Urinary bladder (tissue), 4 donors: ENCODE results near the gene UHRF1. TPM values are rescaled to one million over a fixed set of nuclear protein-coding genes. Genes with fewer than 3 reads are reported as not detected.
"Not testable (repeated sequence)": the region's sequence is repeated elsewhere in the genome, so short reads cannot be mapped to it uniquely, and the experiment has no call there.

Experiments used
- DNase-seq: peaks from one replicate; pipeline ENCODE4 v3.0.0-alpha.2; 2015; ENCODE audit errors: extremely low spot score
- H3K27ac ChIP-seq: one replicate; pipeline ENCODE4 v1.5.1; 2013; ENCODE audit warnings: low read depth, mild to moderate bottlenecking, moderate library complexity
- H3K36me3 ChIP-seq: one replicate; pipeline ENCODE4 v1.6.1; 2013; ENCODE audit warnings: mild to moderate bottlenecking, moderate library complexity; ENCODE audit not compliant: insufficient read depth
- H3K4me1 ChIP-seq: one replicate; pipeline ENCODE4 v1.6.1; 2013; ENCODE audit warnings: mild to moderate bottlenecking, moderate library complexity; ENCODE audit not compliant: insufficient read depth
- H3K4me3 ChIP-seq: one replicate; pipeline ENCODE4 v1.5.1; 2013; ENCODE audit warnings: low read depth, low read length
- WGBS: extraction: QIAGEN DNeasy Blood & Tissue Kit; methylation state at CpG from one replicate; pipeline ENCODE4 v1.1.7; 2013; 5-methylcytosine and 5-hydroxymethylcytosine counted together
- polyA plus RNA-seq: library from polyadenylated mRNA; stranded (reverse); fragments of 200-250 nt; gene quantifications from one replicate; pipeline ENCODE4 v1.2.3, GENCODE V29; 2013
- total RNA-seq: library from RNA; depleted of rRNA; stranded (reverse); fragments of >200 nt; gene quantifications from one replicate; pipeline ENCODE4 v1.2.3, GENCODE V29; 2014
- donor health status: healthy with polysubstance abuse.
- donor health status: healthy.

Gene UHRF1
- total and polyA plus RNA-seq, 2 donors = 0.57 to 8.5 TPM

DNA sequence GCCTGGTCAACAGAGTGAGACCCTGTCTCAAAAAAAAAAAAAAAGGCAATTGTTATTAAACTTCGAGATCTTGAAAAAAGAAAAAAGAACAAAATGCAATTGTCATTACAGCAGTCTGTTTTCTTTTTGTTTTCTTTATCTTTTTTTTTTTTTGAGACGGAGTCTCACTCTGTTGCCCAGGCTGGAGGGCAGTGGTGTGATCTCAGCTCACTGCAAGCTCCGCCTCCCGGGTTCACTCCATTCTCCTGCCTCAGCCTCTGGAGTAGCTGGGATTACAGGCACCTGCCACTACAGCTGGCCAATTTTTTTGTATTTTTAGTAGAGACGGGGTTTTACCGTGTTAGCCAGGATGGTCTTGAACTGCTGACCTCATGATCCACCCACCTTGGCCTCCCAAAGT, 26.4 kb upstream of the UHRF1 start:
- WGBS = 67% methylated on average over 6 of the region's 6 CpGs
- DNase-seq = not testable (repeated sequence)

GRCh38 chr19:4884993-4885392, 24.3 kb upstream of the UHRF1 start:
- not testable (repeated sequence) for H3K4me3 ChIP-seq

More for the DNA sequence above, 26.4 kb upstream of the UHRF1 start:
- not testable (repeated sequence) for H3K4me3 ChIP-seq, H3K27ac ChIP-seq, H3K4me1 ChIP-seq, H3K36me3 ChIP-seq

DNA sequence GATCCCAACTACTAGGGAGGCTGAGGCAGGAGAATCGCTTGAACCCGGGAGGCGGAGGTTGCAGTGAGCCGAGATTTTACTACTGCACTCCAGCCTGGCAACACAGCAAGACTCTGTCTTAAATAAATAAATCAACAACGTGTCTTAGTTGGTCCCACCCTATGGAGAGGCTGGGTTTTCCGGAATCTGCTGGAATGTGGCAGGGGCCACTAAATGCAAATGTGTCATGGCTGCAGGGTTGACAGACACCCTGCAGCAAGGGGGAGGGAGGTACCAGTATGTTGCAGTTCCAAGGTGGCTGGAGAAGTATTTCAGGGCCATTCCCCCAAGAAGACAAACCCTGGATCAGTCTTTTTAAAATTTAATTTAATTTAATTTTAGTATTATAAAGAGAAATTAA, 21.5 kb upstream of the UHRF1 start:
- not testable (repeated sequence) for H3K36me3 ChIP-seq, H3K27ac ChIP-seq, H3K4me3 ChIP-seq, H3K4me1 ChIP-seq, DNase-seq
- WGBS = 63% methylated on average over 6 of the region's 6 CpGs

More at GRCh38 chr19:4884993-4885392, 24.3 kb upstream of the UHRF1 start:
- not testable (repeated sequence) for H3K36me3 ChIP-seq, DNase-seq, H3K27ac ChIP-seq, H3K4me1 ChIP-seq
- 87% methylated on average over 6 of the region's 6 CpGs for WGBS

DNA sequence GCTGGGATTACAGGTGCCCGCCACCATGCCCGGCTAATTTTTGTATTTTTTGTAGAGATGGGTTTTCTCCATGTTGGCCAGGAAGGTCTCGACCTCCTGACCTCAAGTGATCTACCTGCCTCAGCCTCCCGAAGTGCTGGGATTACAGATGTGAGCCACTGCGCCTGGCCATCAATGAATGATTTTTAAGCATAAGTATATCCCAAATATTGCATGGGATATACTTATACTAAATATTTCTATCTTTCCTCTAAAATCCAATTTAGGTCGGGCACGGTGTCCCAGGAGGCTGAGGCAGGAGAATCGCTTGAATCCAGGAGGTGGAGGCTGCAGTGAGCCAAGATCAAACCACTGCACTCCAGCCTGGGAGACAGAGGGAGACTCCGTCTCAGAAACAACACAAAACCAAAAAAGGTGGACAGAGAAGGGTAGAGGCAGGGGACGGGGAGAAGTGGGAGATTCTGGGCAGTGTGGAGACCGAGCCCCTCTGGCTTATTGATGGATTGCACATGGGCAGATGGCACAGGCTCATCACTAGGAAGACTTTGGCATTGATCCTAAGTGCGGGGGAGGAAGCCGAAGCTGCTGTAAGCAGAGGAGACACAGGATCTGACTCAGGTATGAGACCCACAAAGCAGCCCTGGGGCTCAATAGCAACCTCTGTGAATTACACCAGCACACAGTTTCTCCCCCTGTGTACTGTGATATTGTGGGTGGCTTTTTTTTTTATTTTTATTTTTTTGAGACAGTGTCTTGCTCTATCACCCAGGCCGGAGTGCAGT, 20.1 kb upstream of the UHRF1 start:
- Histone ChIP-seq H3K27ac (no peak overlapping the region), H3K4me3 (no peak overlapping the region), H3K36me3 (no peaks in the 10 kb centered on the region), H3K4me1 (no peaks in the 10 kb centered on the region)
- WGBS = 83% methylated on average over 14 of the region's 14 CpGs
- no peak for DNase-seq

DNA sequence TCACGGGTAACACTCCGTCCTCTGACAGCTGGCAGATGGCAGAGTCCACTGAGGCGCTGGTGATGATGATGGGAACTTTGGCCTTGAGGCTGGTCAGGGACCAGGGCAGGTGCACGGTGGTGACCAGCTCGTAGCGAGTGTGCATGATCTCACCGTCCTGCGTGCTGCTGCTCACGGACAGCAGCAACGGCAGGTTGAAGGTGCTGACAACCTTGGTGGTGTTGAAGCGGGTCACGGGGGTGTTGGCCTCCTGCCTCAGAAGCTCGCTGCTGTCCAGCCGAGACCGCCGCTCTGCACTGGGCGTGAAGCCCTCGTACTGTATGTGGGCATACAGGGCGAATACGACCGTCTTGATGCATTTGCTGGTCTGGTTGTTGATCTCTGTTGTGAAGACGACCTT, 18.2 kb upstream of the UHRF1 start:
- 89% methylated on average over 22 of the region's 22 CpGs for WGBS
- Histone ChIP-seq H3K4me3 (no peak overlapping the region), H3K4me1 (no peaks in the 10 kb centered on the region), H3K36me3 (no peaks in the 10 kb centered on the region), H3K27ac (no peak overlapping the region)
- no peak for DNase-seq

- H3K27ac ChIP-seq, H3K4me1 ChIP-seq, H3K36me3 ChIP-seq, H3K4me3 ChIP-seq, DNase-seq: not testable (repeated sequence)
- WGBS = 93% methylated on average over 11 of the region's 11 CpGs
These were observed 16.3 kb upstream of the UHRF1 start for GRCh38 chr19:4892962-4893361.

- no peak overlapping the region for H3K27ac ChIP-seq
- no peaks in the 10 kb centered on the region for H3K36me3 ChIP-seq
- 75% methylated on average over 3 of the region's 3 CpGs for WGBS
- DNase-seq = no peak
- no peak overlapping the region for H3K4me3 ChIP-seq
- no peaks in the 10 kb centered on the region for H3K4me1 ChIP-seq
These were observed 12.9 kb upstream of the UHRF1 start for GRCh38 chr19:4896372-4896771.

- no peak for DNase-seq
- Histone ChIP-seq H3K27ac (no peak overlapping the region), H3K36me3 (no peaks in the 10 kb centered on the region), H3K4me1 (no peaks in the 10 kb centered on the region), H3K4me3 (no peak overlapping the region)
- WGBS = 87% methylated on average over 7 of the region's 7 CpGs
These were observed 12.2 kb upstream of the UHRF1 start for GRCh38 chr19:4897146-4897545.

- WGBS = 81% methylated on average over 13 of the region's 13 CpGs
- not testable (repeated sequence) for H3K4me3 ChIP-seq, H3K27ac ChIP-seq
These were observed 8.4 kb upstream of the UHRF1 start for GRCh38 chr19:4900879-4901278.

GRCh38 chr19:4902796-4903195, 6.5 kb upstream of the UHRF1 start, which contains the start of gene ARRDC5:
Gene ARRDC5, minus strand, starts transcription at chr19:4902896. Its CDS starts 71 bp downstream, at chr19:4902825.
- no peaks in the 10 kb centered on the region for H3K36me3 ChIP-seq
- no peaks in the 10 kb centered on the region for H3K4me1 ChIP-seq
- H3K27ac ChIP-seq = no peak within 1 kb of the TSS
- 72% methylated on average over 7 of the region's 7 CpGs for WGBS
- no peak for DNase-seq
- no peak within 1 kb of the TSS for H3K4me3 ChIP-seq

More at GRCh38 chr19:4900879-4901278, 8.4 kb upstream of the UHRF1 start:
- not testable (repeated sequence) for DNase-seq, H3K4me1 ChIP-seq, H3K36me3 ChIP-seq

DNA sequence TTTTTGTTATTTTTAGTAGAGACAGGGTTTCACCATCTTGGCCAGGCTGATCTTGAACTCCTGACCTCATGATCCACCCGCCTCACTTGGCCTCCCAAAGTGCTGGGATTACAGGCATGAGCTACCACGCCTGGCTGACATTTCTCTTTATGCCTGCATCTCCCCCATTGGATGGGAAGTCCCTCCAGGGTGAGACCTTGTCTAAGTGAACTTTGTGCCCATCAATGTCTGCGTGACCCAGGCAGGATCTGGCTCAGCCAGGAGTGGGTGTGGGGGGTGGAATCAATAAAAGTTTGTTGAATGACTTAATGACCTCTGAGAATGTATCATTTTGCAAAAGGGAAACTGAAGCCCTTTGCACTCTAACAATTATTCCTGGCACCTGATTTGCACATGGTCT, 4.8 kb upstream of the UHRF1 start:
- 73% methylated on average over 3 of the region's 3 CpGs for WGBS
- no peaks in the 10 kb centered on the region for H3K36me3 ChIP-seq
- no peak overlapping the region for H3K27ac ChIP-seq
- no peaks in the 10 kb centered on the region for H3K4me1 ChIP-seq
- DNase-seq = no peak
- H3K4me3 ChIP-seq = no peak overlapping the region

GRCh38 chr19:4906963-4907362, 2.3 kb upstream of the UHRF1 start:
- no peak for DNase-seq
- no peak overlapping the region for H3K27ac ChIP-seq
- WGBS = 83% methylated on average over 8 of the region's 8 CpGs

GRCh38 chr19:4908360-4908759, 941 bp upstream of the UHRF1 start:
- no peak for DNase-seq
- 84% methylated on average over 5 of the region's 5 CpGs for WGBS
- H3K27ac ChIP-seq = no peak overlapping the region

More at GRCh38 chr19:4906963-4907362, 2.3 kb upstream of the UHRF1 start:
- Histone ChIP-seq H3K4me1 (no peaks in the 10 kb centered on the region), H3K4me3 (no peak overlapping the region), H3K36me3 (no peaks in the 10 kb centered on the region)

GRCh38 chr19:4908781-4909155, 533 bp upstream of the UHRF1 start:
- DNase-seq = no peak
- no peak overlapping the region for H3K4me3 ChIP-seq
- no peaks in the 10 kb centered on the region for H3K36me3 ChIP-seq
- WGBS = 76% methylated on average over 15 of the region's 15 CpGs
- H3K27ac ChIP-seq = no peak overlapping the region
- H3K4me1 ChIP-seq = no peaks in the 10 kb centered on the region

More at GRCh38 chr19:4908360-4908759, 941 bp upstream of the UHRF1 start:
- H3K36me3 ChIP-seq = no peaks in the 10 kb centered on the region
- no peaks in the 10 kb centered on the region for H3K4me1 ChIP-seq
- no peak overlapping the region for H3K4me3 ChIP-seq
